IMR-90 (cell line): ENCODE measurements around the gene GPR15. TPM values are rescaled to one million over a fixed set of nuclear protein-coding genes. Genes with fewer than 3 reads are reported as not detected.

Experiments used
- ATAC-seq: fragments of 200-7000 bp; cut with Tn5 transposase; 2 replicates; pipeline ENCODE4 v1.9.1; 2020; ENCODE audit warnings: low read depth, mild to moderate bottlenecking, moderate library complexity
- BruUV-seq: library from RNA; stranded (reverse); fragments of 400-500 nt; replicated peaks from 2 replicates; lab custom pipeline; 2021; lab: Mats Ljungman, UMichigan
- CTCF ChIA-PET: fragments of 300-600 bp; formaldehyde crosslinking; extraction: SDS; loops from one replicate; lab custom pipeline; 2021; ENCODE audit warnings: antibody characterized with exemption; lab: Yijun Ruan, JAX
- POLR2A ChIA-PET: fragments of 300-600 bp; sonication (Branson Sonifier 250); formaldehyde crosslinking; loops from one replicate; lab custom pipeline; 2022; ENCODE audit warnings: antibody characterized with exemption; ENCODE audit not compliant: unreplicated experiment; lab: Charles Lee
- DNase-seq: peaks from one replicate; pipeline ENCODE4 v3.0.0; 2013
- H2AFZ ChIP-seq: replicated peaks from 2 replicates; pipeline ENCODE3; 2013; ENCODE audit warnings: low read length, mild to moderate bottlenecking; ENCODE audit not compliant: poor library complexity
- H2AK5ac ChIP-seq: 2 replicates; pipeline ENCODE4 v1.6.1; 2013; ENCODE audit warnings: low read depth, low read length, inconsistent platforms
- H2AK9ac ChIP-seq: replicated peaks from 2 replicates; pipeline ENCODE3; 2013; ENCODE audit warnings: mild to moderate bottlenecking, low read depth, low read length, moderate library complexity; ENCODE audit not compliant: poor library complexity
- H2BK120ac ChIP-seq: 2 replicates; pipeline ENCODE4 v1.6.1; 2013; ENCODE audit warnings: low read depth, low read length, inconsistent platforms
- H2BK15ac ChIP-seq: 3 replicates; pipeline ENCODE4 v1.6.1; 2013; ENCODE audit warnings: low read depth, low read length, inconsistent platforms
- H2BK20ac ChIP-seq: 2 replicates; pipeline ENCODE4 v1.6.1; 2013; ENCODE audit warnings: low read depth, mild to moderate bottlenecking, inconsistent platforms, low read length, moderate library complexity
- H2BK5ac ChIP-seq: 2 replicates; pipeline ENCODE4 v1.6.1; 2013; ENCODE audit warnings: mild to moderate bottlenecking, low read depth, low read length, inconsistent platforms; ENCODE audit not compliant: poor library complexity, severe bottlenecking
- H3K14ac ChIP-seq: replicated peaks from 2 replicates; pipeline ENCODE4 v1.6.1; 2013; ENCODE audit warnings: low read depth, low read length, inconsistent platforms
- H3K18ac ChIP-seq: 2 replicates; pipeline ENCODE4 v1.6.1; 2013; ENCODE audit warnings: low read depth, low read length, control low read depth
- H3K23ac ChIP-seq: 2 replicates; pipeline ENCODE4 v1.6.1; 2013; ENCODE audit warnings: low read depth, low read length, inconsistent platforms
- H3K27ac ChIP-seq: 2 replicates; pipeline ENCODE4 v1.5.1; 2013; ENCODE audit warnings: mild to moderate bottlenecking, control low read depth, low read length; ENCODE audit not compliant: insufficient read depth
- H3K27me3 ChIP-seq: 2 replicates; pipeline ENCODE4 v1.6.1; 2013; ENCODE audit warnings: low read length; ENCODE audit not compliant: control insufficient read depth, insufficient read depth
- H3K36me3 ChIP-seq: 2 replicates; pipeline ENCODE4 v1.6.1; 2013; ENCODE audit warnings: low read length, mixed read lengths; ENCODE audit not compliant: control insufficient read depth, insufficient read depth
- H3K4ac ChIP-seq: 2 replicates; pipeline ENCODE4 v1.6.1; 2013; ENCODE audit warnings: low read depth, low read length, inconsistent platforms
- H3K4me1 ChIP-seq: 2 replicates; pipeline ENCODE4 v1.6.1; 2013; ENCODE audit warnings: low read length, mixed read lengths; ENCODE audit not compliant: control insufficient read depth, insufficient read depth
- H3K4me2 ChIP-seq: 2 replicates; pipeline ENCODE4 v1.6.1; 2013; ENCODE audit warnings: low read depth, mild to moderate bottlenecking, control low read depth, low read length, moderate library complexity
- H3K4me3 ChIP-seq: 2 replicates; pipeline ENCODE4 v1.5.1; 2013; ENCODE audit warnings: low read depth, mild to moderate bottlenecking, control low read depth, low read length, moderate library complexity; ENCODE audit not compliant: insufficient read depth
- H3K56ac ChIP-seq: 2 replicates; pipeline ENCODE4 v1.6.1; 2013; ENCODE audit warnings: low read length, inconsistent platforms; ENCODE audit not compliant: insufficient read depth; ENCODE audit errors: extremely low read depth
- H3K79me1 ChIP-seq, 2 experiments: 2 replicates each; pipeline ENCODE4 v1.6.1; 2013; ENCODE audit warnings: low read length in 2 of 2, inconsistent platforms in 1 of 2, low read depth in 1 of 2
- H3K9ac ChIP-seq: 2 replicates; pipeline ENCODE4 v1.6.1; 2013; ENCODE audit warnings: low read depth, low read length, control low read depth
- H3K9me1 ChIP-seq: 2 replicates; pipeline ENCODE4 v1.6.1; 2013; ENCODE audit warnings: low read length, inconsistent platforms; ENCODE audit not compliant: insufficient read depth
- H3K9me3 ChIP-seq: 2 replicates; pipeline ENCODE4 v1.6.1; 2013; ENCODE audit warnings: low read length; ENCODE audit not compliant: control insufficient read depth, insufficient read depth
- H4K20me1 ChIP-seq: 2 replicates; pipeline ENCODE4 v1.6.1; 2013; ENCODE audit warnings: low read length, inconsistent platforms; ENCODE audit not compliant: insufficient read depth
- H4K5ac ChIP-seq: 2 replicates; pipeline ENCODE4 v1.6.1; 2013; ENCODE audit warnings: mild to moderate bottlenecking, low read depth, low read length, control low read depth
- H4K8ac ChIP-seq, 2 experiments: 2 replicates each; pipeline ENCODE4 v1.6.1; 2013; ENCODE audit warnings: low read depth in 2 of 2, low read length in 2 of 2, control low read depth in 1 of 2, inconsistent platforms in 1 of 2
- H4K91ac ChIP-seq: 2 replicates; pipeline ENCODE4 v1.6.1; 2013; ENCODE audit warnings: low read depth, low read length, inconsistent platforms; ENCODE audit not compliant: insufficient read depth
- RCOR1 ChIP-seq: IDR thresholded peaks from 2 replicates; pipeline ENCODE4 v1.6.1; 2012; ENCODE audit warnings: mild to moderate bottlenecking, low read length, improper control_type of control experiment; ENCODE audit not compliant: insufficient replicate concordance
- WGBS, 2 experiments: methylation state at CpG; one replicate each; pipeline versions ENCODE4 v1.1.5 to v1.1.7; 2013; ENCODE audit warnings: missing lambda C conversion rate in 2 of 2; ENCODE audit not compliant: insufficient read length in 1 of 2; ENCODE audit errors: extremely low coverage in 2 of 2; 5-methylcytosine and 5-hydroxymethylcytosine counted together
- dilution Hi-C: fragments of 300-500 bp; cut with HindIII; formaldehyde crosslinking; loops from one replicate; pipeline ENCODE4 v1.14.3; 2018; ENCODE audit warnings: low sequenced_read_pairs; ENCODE audit not compliant: unreplicated experiment
- in situ Hi-C: fragments of 300-500 bp; cut with MboI; formaldehyde crosslinking; loops from 3 replicates; pipeline ENCODE4 v1.14.3; 2019; ENCODE audit warnings: low sequenced_read_pairs, inconsistent platforms, mixed read lengths
- intact Hi-C: fragments of 100-400 bp; cut with micrococcal nuclease; formaldehyde crosslinking; loops from 2 replicates; pipeline ENCODE4 v1.10.0; 2022
- polyA plus RNA-seq, 3 experiments: library from polyadenylated mRNA; depleted of rRNA; stranded (reverse); fragments of >200 nt; gene quantifications; 2 replicates each; pipeline ENCODE4 v1.2.3, GENCODE V29; 2012; ENCODE audit warnings: low replicate concordance in 1 of 3
- total RNA-seq: library from RNA; depleted of rRNA; stranded (reverse); fragments of >200 nt; gene quantifications from 2 replicates; pipeline ENCODE4 v1.2.3, GENCODE V29; 2012

Gene GPR15
- total and polyA plus RNA-seq, 2 of the 4 experiments (the other 2 are of a cell fraction): not detected

DNA sequence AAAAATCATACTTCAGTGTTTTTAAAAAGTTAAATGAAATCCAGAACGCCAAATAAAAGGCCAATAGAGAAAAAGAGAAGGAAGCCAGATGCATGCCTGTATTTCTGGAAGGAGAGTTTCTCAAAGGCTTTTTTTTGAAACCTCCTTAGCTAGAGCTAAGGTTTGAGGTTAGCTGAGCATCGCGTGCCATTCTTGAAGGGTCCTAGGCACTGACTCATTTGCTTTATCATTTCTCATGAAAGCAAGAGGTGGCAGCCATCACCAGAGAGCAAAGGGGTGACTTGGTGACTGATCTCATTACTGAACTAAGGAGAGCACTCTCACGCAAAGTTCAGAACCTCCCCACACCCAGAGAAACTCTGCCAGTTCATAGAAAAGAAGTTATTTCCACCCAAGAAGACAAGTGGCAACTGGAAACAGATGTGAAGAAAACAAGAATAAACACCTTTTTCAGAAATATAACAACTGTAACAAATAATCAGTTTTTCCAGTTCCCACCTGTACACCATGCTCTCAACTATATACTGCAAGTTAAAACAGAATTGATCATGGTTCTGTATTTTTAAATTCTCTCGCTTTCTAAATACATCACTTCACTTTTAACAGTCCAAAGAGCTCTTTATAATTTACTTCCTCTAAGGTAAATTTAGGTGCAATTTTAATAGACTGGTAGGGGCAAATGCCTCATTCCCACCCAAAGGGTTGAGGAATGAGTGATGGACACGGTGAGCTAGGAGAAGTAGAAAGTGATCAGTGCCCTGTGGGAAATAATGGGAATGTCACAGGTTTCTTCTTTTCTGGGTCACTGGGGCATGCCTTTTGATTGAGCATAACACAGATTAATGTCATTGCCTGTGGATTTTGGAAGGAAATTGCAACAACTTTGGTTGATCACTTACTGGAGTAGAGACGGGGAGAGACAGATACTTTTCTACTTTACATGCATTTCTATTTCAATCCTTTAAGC lies 24.7 kb downstream of the GPR15 start:
- H4K8ac ChIP-seq: no peak overlapping the region
- 100% methylated on average over 2 of the region's 7 CpGs; no CpG with 5 or more reads in 1 of the 2 experiments for WGBS, 2 experiments

More for the DNA sequence above, 24.7 kb downstream of the GPR15 start:
- Histone ChIP-seq H3K79me1 (no peaks in the 10 kb centered on the region), H3K4me3 (no peak overlapping the region), H3K27ac (no peak overlapping the region), H2AFZ (no peak overlapping the region), H2BK5ac (no peak overlapping the region), H3K4ac (no peak overlapping the region), H2BK15ac (no peak overlapping the region), H2AK9ac (no peak overlapping the region), H4K91ac (no peak overlapping the region), H3K56ac (no peak overlapping the region), H2AK5ac (no peak overlapping the region), H3K4me1 (no peaks in the 10 kb centered on the region), H3K4me2 (no peak overlapping the region), H2BK20ac (no peak overlapping the region), H4K20me1 (no peaks in the 10 kb centered on the region), H3K18ac (no peak overlapping the region), H3K23ac (no peak overlapping the region), H3K36me3 (no peaks in the 10 kb centered on the region), H3K27me3 (peaks cover 13% of the 10 kb centered on the region), H4K5ac (no peak overlapping the region), H2BK120ac (no peak overlapping the region), H3K9me1 (no peaks in the 10 kb centered on the region), H3K9ac (no peak overlapping the region), H3K9me3 (no peaks in the 10 kb centered on the region), H3K14ac (no peak overlapping the region)
- CTCF ChIA-PET: no interaction called here
- in situ Hi-C loops (loop anchor here (25.0 kb wide), 1 partner anchor 219 kb away; no protein-coding TSS in a partner anchor), dilution Hi-C loops (no loop called here), intact Hi-C loops (no loop called here)
- POLR2A ChIA-PET: no interaction called here
- no peak for TF ChIP-seq RCOR1
- DNase-seq (no peak), ATAC-seq (no peak)
- no TSS peak for BruUV-seq
